Measurements from ENCODE around the gene DLGAP4. TPM values are rescaled to one million over a fixed set of nuclear protein-coding genes. Genes with fewer than 3 reads are reported as not detected.

Gene DLGAP4
- total RNA-seq, 2 donors from 2014 or later: 45.8 to 64.3 TPM

DNA sequence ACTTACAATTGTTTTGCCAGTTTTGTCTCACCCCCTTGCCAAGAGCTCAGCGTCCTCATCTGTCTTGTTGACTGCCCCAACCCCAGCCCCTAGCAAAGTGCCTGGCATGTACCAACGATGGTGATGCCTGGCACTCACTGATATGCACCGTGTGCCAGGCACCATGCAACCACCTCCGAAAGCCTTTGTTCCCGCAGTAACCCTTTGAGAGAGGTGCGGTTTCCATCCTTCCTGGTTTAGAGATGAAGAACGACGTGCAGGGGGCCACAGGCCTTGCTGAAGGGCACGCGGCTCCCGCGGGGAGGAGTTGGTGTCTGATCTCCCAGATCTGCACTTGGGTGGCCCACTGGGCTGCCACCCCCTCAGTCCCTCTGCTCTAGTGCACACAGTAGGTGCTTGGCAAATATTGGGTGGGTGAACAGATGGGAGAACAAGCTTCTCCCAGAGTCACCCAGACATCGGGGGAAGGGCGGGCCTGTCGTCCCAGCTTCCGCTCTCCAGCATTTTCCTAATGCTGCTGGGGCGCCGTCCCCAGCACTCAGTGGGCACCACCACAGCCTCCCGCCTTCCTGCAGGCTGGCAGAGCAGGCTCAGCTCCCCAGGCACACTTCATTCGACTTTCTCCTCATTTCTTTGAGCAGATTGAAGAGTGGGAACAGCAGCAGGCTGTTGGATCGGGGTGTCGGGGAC, 35.3 kb downstream of the DLGAP4 start:
- ATAC-seq (no peak), DNase-seq (no peak)
- intact Hi-C loops (cut with DNase I): no loop called here

DNA sequence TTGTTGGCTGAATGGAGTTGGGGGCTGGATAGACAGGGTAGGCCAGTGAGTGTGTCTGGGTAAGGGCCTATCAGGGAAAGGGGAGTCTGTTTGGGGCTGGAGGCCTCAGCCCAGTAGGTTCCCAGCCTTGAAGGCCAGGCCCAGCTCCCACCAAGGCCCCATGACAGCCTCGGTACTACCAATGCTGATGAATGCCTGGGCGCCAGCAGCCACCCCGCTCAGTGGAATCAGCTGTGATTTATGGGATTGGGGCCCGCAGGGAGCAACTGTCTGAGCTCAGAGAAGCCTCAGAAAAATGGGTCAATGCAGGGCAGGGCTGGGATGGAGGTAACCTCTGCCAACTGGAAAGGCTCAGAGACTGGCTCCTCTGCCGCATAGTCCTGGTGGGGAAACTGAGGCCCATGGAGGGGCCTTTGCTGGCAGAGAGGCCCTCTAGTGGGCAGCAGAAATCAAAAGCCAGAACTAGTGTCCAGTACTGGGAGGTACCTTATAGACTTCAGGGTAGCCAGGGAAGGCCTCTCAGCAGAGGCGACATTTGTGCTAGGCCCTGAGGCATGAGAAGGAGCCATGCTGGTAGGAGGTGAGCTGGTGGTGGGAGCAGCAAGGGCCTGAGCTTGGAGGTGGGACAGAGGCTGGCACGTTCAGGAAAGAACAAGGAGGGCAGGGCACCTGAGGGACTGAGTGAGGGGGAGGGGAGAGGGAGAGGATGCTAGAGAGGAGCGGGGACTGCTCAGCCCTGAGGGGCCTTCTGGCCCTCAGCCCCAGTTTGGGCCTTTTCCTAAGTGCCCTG, 36.4 kb downstream of the DLGAP4 start:
- DNase-seq (no peak), ATAC-seq (no peak)
- intact Hi-C loops (cut with DNase I): no loop called here

GRCh38 chr20:36343641-36344040, 37.5 kb downstream of the DLGAP4 start:
- DNase-seq (no peak), ATAC-seq (no peak)
- intact Hi-C loops (cut with DNase I): no loop called here

- peak; percentile 33 for DNase-seq
- intact Hi-C loops (cut with DNase I): no loop called here
- peak in 1 of 2 donors; percentile 34 for ATAC-seq
Measured at GRCh38 chr20:36344517-36345132, 38.5 kb downstream of the DLGAP4 start.

DNA sequence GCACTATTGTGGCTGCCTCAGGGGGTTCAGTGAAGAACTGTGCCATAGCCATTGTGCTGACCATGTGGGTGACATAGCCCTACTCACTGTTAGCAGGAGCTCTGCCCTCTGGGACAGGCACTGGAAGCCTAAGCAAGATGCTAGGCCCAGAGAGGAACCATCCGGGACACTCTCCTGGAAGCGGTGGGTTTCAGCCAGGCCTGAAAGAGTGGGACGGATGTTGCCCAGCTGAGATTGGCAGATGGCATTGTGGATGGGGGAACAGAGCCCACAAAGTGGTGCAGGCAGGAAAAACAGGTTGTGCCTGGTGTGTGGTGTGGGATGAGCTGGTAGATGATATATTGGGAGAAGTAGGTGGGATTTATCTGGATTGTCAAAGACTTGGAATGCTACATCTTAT, 40.1 kb downstream of the DLGAP4 start:
- intact Hi-C loops (cut with DNase I): no loop called here
- ATAC-seq (no peak), DNase-seq (no peak)

GRCh38 chr20:36349384-36350170, 43.4 kb downstream of the DLGAP4 start:
- ATAC-seq: no peak
- no peak for DNase-seq
- intact Hi-C loops (cut with DNase I): no loop called here

GRCh38 chr20:36350439-36350838, 44.3 kb downstream of the DLGAP4 start:
- intact Hi-C loops (cut with DNase I): no loop called here
- DNase-seq: no peak
- ATAC-seq: no peak

- ATAC-seq (no peak), DNase-seq (no peak)
- intact Hi-C loops (cut with DNase I): no loop called here
Measured at GRCh38 chr20:36351937-36352336, 45.8 kb downstream of the DLGAP4 start.

DNA sequence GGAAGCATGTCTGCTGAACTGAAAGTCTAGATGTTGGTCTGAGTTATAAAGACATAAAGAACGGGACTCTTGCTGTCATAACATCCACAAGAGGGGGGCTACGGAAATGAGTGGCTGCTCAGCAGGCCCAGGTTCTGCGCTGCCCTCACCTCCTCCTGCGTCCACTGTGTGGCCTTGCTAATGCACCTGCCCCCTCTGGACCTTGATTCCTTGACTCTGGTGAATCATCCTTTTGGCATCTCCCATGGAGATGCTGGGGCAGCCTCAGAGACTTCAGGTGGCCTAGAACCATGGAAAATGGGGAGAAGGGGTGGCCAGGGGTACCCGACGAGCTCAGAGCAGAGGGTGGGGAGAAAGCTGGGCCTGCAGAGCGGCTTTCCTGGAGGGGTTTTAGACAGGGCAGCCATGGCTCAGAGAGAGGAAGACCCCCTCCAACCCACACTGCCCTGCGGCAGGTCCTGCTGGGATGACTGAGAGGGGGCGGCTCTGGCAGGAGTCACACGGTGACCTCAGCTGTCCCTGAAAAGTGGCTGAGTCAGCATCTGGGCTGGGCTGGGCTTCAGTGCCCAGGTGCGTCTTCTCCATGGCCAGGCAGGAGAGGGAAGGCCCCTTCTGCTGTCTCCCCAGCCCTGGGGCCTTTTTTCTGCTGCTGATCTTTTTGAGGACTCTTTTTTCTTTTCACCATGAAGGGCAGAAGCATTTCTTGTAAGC, 46.9 kb downstream of the DLGAP4 start:
- intact Hi-C loops (cut with DNase I): no loop called here
- no peak for ATAC-seq
- no peak for DNase-seq

DNA sequence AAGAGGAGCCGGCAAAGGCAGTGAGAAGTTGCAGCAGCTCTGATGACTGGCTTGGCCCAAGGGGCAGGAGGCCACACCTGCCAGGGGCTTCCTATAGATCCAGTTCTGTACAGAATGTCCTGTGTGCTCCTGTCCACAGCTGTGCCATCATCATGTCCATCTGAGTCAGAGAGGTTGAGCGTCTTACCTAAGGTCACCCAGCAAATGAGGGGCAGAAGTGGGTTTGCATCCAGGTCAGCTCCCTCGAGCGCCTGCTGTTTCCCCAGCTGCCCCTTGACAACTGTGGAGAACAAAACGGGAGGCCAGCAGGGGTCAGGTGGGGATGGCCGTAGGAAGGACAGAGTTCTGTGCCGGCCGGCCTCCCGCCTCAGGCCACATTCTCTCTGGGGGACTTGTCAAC, 47.6 kb downstream of the DLGAP4 start:
- no peak for DNase-seq
- ATAC-seq: no peak
- intact Hi-C loops (cut with DNase I): no loop called here

- ATAC-seq (no peak), DNase-seq (no peak)
- intact Hi-C loops (cut with DNase I): no loop called here
Measured at GRCh38 chr20:36355469-36356171, 49.5 kb downstream of the DLGAP4 start.

GRCh38 chr20:36359668-36360406, 53.7 kb downstream of the DLGAP4 start:
- ATAC-seq: no peak
- DNase-seq: no peak
- intact Hi-C loops (cut with DNase I): no loop called here

- intact Hi-C loops (cut with DNase I): no loop called here
- no peak for DNase-seq
- no peak for ATAC-seq
Measured at GRCh38 chr20:36360429-36360828, 54.3 kb downstream of the DLGAP4 start.

GRCh38 chr20:36361406-36361805, 55.3 kb downstream of the DLGAP4 start:
- DNase-seq: no peak
- no peak for ATAC-seq
- intact Hi-C loops (cut with DNase I): no loop called here

DNA sequence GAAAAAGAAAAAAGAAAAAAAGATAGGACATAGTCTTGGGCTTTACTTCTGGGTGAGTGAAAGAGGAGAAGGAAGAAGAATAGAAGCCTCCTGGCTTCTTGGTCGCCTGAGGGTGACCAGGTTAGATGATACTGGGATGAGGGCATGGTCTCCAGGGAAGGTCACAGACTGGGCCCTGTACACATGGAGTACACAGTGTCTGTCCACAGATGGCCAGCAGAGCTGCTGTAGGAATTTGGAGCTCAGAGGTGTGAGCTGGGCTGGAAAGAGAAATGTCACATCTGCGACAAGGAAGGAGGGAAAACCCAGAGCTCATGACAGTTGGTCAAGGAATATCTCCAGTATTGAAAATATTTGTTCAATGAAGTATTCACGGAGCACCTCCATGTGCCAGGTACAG, 56.1 kb downstream of the DLGAP4 start:
- ATAC-seq (no peak), DNase-seq (no peak)
- intact Hi-C loops (cut with DNase I): no loop called here

DNA sequence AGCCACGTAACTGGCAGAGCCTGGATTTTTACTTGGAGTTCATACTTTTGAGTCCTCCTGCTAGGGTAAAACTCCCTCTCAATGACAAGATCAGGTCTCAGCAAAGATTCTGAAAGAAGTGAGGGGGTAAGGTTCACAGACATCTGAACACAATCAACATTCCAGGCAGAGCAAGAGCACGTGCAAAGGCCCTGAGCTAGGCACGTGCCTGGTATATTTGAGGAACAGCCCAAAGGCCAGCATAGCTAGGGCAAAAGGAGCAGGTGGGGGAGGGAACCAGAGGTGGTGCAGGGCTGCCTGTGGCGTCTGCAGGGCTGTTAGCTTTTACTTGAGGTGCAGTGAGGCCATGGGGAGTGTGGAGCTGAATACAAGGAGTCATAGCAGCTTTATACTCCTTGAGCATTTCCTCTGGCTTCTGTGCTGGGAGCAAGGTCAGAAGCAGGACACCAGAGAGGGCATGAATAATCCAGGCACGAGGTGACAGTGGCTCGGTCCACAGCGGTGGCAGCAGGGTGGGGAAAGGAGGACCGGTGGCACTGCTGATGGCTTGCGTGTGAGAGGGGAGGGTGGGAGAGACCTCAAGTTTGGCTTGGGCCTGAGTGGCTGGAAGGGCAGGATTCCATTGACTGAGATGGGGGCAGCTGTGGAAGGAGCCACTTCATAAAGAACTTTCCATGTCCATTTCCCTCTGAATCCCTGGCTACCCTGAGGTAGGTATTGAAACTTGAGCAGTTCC, 57.0 kb downstream of the DLGAP4 start:
- intact Hi-C loops (cut with DNase I): no loop called here
- DNase-seq (no peak), ATAC-seq (no peak)

- ATAC-seq (no peak), DNase-seq (no peak)
- intact Hi-C loops (cut with DNase I): no loop called here
Measured at GRCh38 chr20:36364506-36364905, 58.4 kb downstream of the DLGAP4 start.
